ENCODE data around the gene TRIO. TPM values are rescaled to one million over a fixed set of nuclear protein-coding genes. Genes with fewer than 3 reads are reported as not detected.

Gene TRIO
- total RNA-seq, 1 donor from 2014 or later: 200 TPM

DNA sequence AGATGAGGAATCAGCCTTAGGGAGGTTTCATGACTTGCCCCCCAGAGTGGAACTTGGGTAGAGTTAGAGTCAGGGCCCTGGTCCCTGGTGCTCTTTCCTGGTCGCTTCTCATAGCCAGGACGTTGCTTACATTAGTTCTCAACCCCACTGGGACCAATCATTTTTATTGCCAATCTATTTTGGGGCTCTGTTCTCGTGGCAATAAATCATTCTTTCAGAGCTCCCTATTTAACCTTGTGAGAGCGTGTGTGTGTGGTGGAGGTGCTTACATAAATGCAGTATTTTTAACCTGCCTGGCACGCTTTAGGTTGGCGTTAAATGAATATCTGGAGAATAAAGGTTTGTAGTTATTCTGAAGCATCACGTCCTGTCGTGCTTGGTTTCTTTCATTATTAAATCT, 4.1 kb downstream of the TRIO start:
- H3K4me1 Mint-ChIP-seq (ENCODE audit: low read depth): peaks cover 73% of the 10 kb centered on the region

DNA sequence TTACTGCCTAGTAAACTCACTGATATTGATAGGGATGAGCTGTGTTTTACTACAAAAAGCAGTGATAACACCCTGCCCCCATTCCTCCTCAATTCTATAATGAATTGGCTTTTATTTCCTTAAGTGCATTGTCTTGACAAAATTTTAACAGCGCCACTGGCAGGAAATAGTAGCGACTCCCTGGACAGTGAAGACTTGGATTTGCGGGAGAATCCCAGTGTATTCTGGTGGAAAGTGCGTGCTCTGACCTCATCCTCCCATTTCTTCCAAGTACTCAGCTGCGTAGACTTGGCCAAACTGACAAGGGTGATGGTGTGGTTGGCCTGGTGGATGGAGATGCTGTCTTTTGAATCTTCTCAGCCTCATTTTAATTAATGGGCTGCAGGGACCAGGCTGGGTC, 5.3 kb downstream of the TRIO start:
- peaks cover 69% of the 10 kb centered on the region for H3K4me1 Mint-ChIP-seq (ENCODE audit: low read depth)
- H3K36me3 Mint-ChIP-seq (ENCODE audit: low read depth): no peaks in the 10 kb centered on the region
- H3K9me3 Mint-ChIP-seq (ENCODE audit: low read depth): no peaks in the 10 kb centered on the region
- H3K4me3 Mint-ChIP-seq (ENCODE audit: unreplicated experiment): peak overlapping the region; percentile 37
- DNase-seq (ENCODE audit: low spot score): no peak
- H3K27ac Mint-ChIP-seq (ENCODE audit: unreplicated experiment): peak overlapping the region; percentile 66
- TF ChIP-seq, protein P1, sequence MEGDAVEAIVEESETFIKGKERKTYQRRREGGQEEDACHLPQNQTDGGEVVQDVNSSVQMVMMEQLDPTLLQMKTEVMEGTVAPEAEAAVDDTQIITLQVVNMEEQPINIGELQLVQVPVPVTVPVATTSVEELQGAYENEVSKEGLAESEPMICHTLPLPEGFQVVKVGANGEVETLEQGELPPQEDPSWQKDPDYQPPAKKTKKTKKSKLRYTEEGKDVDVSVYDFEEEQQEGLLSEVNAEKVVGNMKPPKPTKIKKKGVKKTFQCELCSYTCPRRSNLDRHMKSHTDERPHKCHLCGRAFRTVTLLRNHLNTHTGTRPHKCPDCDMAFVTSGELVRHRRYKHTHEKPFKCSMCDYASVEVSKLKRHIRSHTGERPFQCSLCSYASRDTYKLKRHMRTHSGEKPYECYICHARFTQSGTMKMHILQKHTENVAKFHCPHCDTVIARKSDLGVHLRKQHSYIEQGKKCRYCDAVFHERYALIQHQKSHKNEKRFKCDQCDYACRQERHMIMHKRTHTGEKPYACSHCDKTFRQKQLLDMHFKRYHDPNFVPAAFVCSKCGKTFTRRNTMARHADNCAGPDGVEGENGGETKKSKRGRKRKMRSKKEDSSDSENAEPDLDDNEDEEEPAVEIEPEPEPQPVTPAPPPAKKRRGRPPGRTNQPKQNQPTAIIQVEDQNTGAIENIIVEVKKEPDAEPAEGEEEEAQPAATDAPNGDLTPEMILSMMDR (IDR thresholded peaks at IDR 0.05): no peak
- H3K27me3 Mint-ChIP-seq (ENCODE audit: low read depth): no peaks in the 10 kb centered on the region

More for the DNA sequence above, 4.1 kb downstream of the TRIO start:
- Mint-ChIP-seq H3K36me3 (ENCODE audit: low read depth) (no peaks in the 10 kb centered on the region), H3K4me3 (ENCODE audit: unreplicated experiment) (peak overlapping the region; percentile 77), H3K9me3 (ENCODE audit: low read depth) (no peaks in the 10 kb centered on the region), H3K27ac (ENCODE audit: unreplicated experiment) (peak overlapping the region; percentile 83), H3K27me3 (ENCODE audit: low read depth) (no peaks in the 10 kb centered on the region)
- no peak for DNase-seq (ENCODE audit: low spot score)
- TF ChIP-seq, protein P1 (IDR thresholded peaks at IDR 0.05): no peak

DNA sequence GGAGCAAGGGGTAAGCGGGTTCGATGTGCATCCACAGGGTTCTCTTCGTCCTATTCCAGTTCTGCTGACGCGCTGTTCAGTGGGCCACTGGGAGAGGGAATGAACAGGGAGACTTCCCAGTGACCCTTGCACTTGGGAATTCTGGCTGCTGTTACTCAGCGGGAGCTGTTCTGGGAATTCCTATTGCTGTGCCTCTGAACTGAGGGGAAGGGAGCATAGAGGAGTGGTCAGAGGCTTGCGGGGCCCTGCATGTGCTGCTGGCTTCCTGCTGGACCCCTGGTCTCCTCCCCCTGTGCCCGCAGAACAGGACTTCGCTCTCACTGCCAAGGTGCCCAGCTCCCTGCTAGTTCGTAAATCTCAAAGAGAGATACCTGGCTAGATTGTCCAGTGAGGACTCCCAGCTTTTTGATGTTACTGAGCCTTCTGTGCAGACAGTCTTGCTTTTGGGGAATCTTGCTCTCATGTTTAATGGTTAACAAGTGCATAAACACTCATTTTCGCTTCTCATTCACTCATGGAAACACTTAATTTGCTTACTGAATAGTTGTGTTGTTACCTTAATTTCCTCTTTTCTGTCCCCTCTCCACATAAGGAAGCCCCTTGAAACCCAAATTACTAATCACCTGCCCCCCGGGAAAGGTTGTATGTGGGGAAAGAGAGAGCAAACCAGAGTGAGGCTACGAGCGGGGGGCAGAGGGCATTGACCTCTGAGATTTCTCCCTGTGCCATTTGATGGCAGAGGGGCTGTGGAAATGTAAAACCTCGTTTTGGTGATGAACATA, 5.9 kb downstream of the TRIO start:
- DNase-seq (ENCODE audit: low spot score): no peak
- no peaks in the 10 kb centered on the region for H3K27me3 Mint-ChIP-seq (ENCODE audit: low read depth)
- TF ChIP-seq, protein P1 (IDR thresholded peaks at IDR 0.05): no peak
- peaks cover 69% of the 10 kb centered on the region for H3K4me1 Mint-ChIP-seq (ENCODE audit: low read depth)
- peak overlapping the region; percentile 66 for H3K27ac Mint-ChIP-seq (ENCODE audit: unreplicated experiment)
- H3K4me3 Mint-ChIP-seq (ENCODE audit: unreplicated experiment): peak overlapping the region; percentile 37
- no peaks in the 10 kb centered on the region for H3K9me3 Mint-ChIP-seq (ENCODE audit: low read depth)
- H3K36me3 Mint-ChIP-seq (ENCODE audit: low read depth): no peaks in the 10 kb centered on the region

DNA sequence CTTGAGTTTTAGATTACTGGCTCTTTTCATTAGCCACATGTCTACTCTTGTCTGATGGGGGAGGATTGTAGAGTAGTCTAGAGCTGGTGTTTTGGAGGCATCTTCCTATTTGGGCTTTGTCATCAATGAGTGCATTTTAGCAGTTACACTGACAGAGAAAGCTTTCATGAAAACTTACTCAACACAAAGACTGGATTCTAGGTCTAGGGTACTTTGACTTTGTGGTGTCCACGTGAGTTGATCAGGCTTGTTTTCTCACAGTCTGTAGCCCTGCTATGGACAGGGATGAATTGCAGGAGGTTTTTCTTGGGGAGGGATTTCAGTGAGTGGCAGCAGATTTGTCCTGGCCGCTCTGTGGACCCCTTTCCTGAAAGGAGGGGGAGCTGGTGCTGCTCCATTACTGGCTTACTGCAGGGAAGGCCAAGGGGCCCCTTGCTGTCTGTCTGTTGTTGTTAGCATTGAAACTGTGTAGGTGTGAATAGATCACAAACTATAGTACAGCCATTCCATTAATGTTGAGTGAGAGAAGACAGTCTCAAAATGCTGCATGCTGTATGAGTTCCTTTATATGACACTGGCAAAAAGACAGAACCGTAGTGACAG, 6.6 kb downstream of the TRIO start:
- Mint-ChIP-seq H3K36me3 (ENCODE audit: low read depth) (no peaks in the 10 kb centered on the region), H3K9me3 (ENCODE audit: low read depth) (no peaks in the 10 kb centered on the region), H3K27me3 (ENCODE audit: low read depth) (no peaks in the 10 kb centered on the region), H3K4me1 (ENCODE audit: low read depth) (peaks cover 69% of the 10 kb centered on the region), H3K27ac (ENCODE audit: unreplicated experiment) (peak overlapping the region; percentile 50), H3K4me3 (ENCODE audit: unreplicated experiment) (no peak overlapping the region)
- TF ChIP-seq, protein P1 (IDR thresholded peaks at IDR 0.05): no peak
- DNase-seq (ENCODE audit: low spot score): no peak

DNA sequence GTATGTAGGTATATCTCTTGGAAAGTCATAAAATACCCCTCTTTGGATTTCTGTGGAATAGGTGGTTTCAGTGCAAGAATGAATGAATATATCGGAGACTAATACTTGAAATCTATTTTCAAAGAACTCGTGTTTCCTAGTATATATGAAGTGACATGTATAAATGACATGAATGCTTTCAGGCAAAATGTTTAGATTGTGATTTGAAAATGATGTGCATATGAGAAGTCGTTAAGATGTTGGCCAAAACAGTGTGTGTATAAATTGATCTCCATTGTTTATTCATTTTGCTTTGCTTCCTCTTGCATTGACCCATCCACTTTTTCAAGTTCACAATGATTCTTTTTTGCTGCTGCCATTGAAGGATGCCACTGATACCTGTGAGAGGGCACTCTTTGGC, 8.3 kb downstream of the TRIO start:
- no peak overlapping the region for H3K4me3 Mint-ChIP-seq (ENCODE audit: unreplicated experiment)
- H3K36me3 Mint-ChIP-seq (ENCODE audit: low read depth): no peaks in the 10 kb centered on the region
- H3K27ac Mint-ChIP-seq (ENCODE audit: unreplicated experiment): no peak overlapping the region
- DNase-seq (ENCODE audit: low spot score): no peak
- peaks cover 56% of the 10 kb centered on the region for H3K4me1 Mint-ChIP-seq (ENCODE audit: low read depth)
- H3K9me3 Mint-ChIP-seq (ENCODE audit: low read depth): no peaks in the 10 kb centered on the region
- TF ChIP-seq, protein P1 (IDR thresholded peaks at IDR 0.05): no peak
- H3K27me3 Mint-ChIP-seq (ENCODE audit: low read depth): no peaks in the 10 kb centered on the region

Data from chondrocyte (in vitro differentiated cells).